ENCODE results near the gene TMPRSS2. TPM values are rescaled to one million over a fixed set of nuclear protein-coding genes. Genes with fewer than 3 reads are reported as not detected.
"Not testable (repeated sequence)": the region's sequence is repeated elsewhere in the genome, so short reads cannot be mapped to it uniquely, and the experiment has no call there.

Gene TMPRSS2
- total RNA-seq, 1 experiment from 2014 or later = 71.0 TPM

DNA sequence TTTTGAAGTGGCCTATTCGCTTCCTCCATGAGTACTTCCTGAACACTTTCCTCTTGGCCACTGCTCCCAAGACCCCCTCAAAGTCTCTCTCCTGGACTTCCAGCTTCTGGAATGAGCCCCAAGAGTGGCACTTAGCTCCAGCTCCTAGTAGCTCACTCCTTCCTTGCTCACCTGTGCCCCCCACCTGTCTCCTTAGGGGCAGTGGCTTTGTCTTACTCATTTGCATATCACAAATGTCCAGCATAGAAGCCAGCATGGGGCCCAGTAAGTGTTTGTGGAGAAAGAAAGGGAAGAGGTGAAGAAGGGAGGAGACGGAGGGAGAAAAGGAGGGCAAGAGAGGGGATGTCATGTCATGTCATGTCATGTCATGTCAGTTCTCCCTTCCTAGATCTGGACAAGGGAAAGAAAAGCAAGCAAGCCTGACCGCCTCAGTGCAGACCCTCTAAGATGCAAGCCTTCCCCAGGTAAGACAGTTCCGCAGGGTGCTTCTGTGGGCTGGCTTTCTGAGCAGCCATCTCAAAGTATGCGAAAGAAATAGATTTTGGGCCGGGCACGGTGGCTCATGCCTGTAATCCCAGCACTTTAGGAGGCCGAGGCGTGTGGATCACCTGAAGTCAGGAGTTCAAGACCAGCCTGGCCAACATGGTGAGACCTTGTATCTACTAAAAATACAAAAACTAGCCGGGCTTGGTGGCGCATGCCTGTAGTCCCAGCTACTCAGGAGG is 88.8 kb downstream of the TMPRSS2 start:
- no peaks in the 10 kb centered on the region for H3K27me3 Mint-ChIP-seq (ENCODE audit: insufficient read depth, unreplicated experiment)
- H3K4me3 Mint-ChIP-seq (ENCODE audit: unreplicated experiment) = no peak overlapping the region
- H3K4me3 ChIP-seq (ENCODE audit: low read depth, low read length) = no peak overlapping the region
- ChIA-PET CTCF (no interaction called here), POLR2A (no interaction called here)
- no peak for DNase-seq
- H3K4me1 Mint-ChIP-seq (ENCODE audit: low read depth, unreplicated experiment) = no peaks in the 10 kb centered on the region
- H3K36me3 ChIP-seq (ENCODE audit: control insufficient read depth, insufficient read depth, low read length) = no peaks in the 10 kb centered on the region
- H3K9me3 ChIP-seq = peaks cover 9% of the 10 kb centered on the region
- TF ChIP-seq, protein P1, sequence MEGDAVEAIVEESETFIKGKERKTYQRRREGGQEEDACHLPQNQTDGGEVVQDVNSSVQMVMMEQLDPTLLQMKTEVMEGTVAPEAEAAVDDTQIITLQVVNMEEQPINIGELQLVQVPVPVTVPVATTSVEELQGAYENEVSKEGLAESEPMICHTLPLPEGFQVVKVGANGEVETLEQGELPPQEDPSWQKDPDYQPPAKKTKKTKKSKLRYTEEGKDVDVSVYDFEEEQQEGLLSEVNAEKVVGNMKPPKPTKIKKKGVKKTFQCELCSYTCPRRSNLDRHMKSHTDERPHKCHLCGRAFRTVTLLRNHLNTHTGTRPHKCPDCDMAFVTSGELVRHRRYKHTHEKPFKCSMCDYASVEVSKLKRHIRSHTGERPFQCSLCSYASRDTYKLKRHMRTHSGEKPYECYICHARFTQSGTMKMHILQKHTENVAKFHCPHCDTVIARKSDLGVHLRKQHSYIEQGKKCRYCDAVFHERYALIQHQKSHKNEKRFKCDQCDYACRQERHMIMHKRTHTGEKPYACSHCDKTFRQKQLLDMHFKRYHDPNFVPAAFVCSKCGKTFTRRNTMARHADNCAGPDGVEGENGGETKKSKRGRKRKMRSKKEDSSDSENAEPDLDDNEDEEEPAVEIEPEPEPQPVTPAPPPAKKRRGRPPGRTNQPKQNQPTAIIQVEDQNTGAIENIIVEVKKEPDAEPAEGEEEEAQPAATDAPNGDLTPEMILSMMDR (IDR thresholded peaks at IDR 0.05; ENCODE audit: insufficient read depth in 1 of 2, low read depth in 1 of 2, low read length in 1 of 2, severe bottlenecking in 1 of 2, unreplicated experiment in 1 of 2) = no peak
- H3K27me3 ChIP-seq (replicated peaks; ENCODE audit: control insufficient read depth, insufficient read depth, low read length) = no peaks in the 10 kb centered on the region
- H3K9me3 Mint-ChIP-seq (ENCODE audit: unreplicated experiment) = peaks cover 10% of the 10 kb centered on the region
- no TSS peak for BruUV-seq (replicated peaks)
- H3K27ac Mint-ChIP-seq (ENCODE audit: unreplicated experiment) = peak overlapping the region; percentile 65
- H3K36me3 Mint-ChIP-seq (ENCODE audit: insufficient read depth, unreplicated experiment) = no peaks in the 10 kb centered on the region
- intact Hi-C loops (cut with micrococcal nuclease; ENCODE audit: unreplicated experiment) = no loop called here
- peaks cover 5% of the 10 kb centered on the region; the same call in 1 of the 2 replicates for H3K4me1 ChIP-seq

DNA sequence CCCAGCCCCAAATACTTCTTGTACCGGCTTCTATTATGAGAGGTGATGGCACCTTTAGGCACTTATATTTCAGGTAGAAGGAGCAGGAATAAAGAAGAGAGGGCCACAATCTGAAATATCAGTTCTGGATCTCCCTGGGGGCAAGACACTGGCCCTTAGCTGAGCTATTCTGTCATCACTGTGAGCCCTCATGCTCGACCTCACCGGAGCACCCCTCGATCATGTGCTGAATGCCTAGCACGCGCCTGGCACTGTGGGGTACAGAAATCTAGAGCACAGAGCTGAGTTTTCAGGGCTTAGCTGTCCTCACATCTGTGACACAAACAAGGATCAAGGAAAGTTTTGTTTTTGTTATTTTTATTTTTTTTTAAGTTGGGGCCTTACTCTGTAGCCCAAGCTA is 89.6 kb downstream of the TMPRSS2 start:
- ChIA-PET CTCF (no interaction called here), POLR2A (no interaction called here)
- no peaks in the 10 kb centered on the region for H3K27me3 Mint-ChIP-seq (ENCODE audit: insufficient read depth, unreplicated experiment)
- H3K36me3 ChIP-seq (ENCODE audit: control insufficient read depth, insufficient read depth, low read length) = no peaks in the 10 kb centered on the region
- peaks cover 5% of the 10 kb centered on the region; the same call in 1 of the 2 replicates for H3K4me1 ChIP-seq
- no peaks in the 10 kb centered on the region for H3K4me1 Mint-ChIP-seq (ENCODE audit: low read depth, unreplicated experiment)
- peaks cover 9% of the 10 kb centered on the region for H3K9me3 ChIP-seq
- H3K4me3 Mint-ChIP-seq (ENCODE audit: unreplicated experiment) = no peak overlapping the region
- no peak for DNase-seq
- BruUV-seq (replicated peaks) = no TSS peak
- peaks cover 10% of the 10 kb centered on the region for H3K9me3 Mint-ChIP-seq (ENCODE audit: unreplicated experiment)
- intact Hi-C loops (cut with micrococcal nuclease; ENCODE audit: unreplicated experiment) = no loop called here
- H3K27ac Mint-ChIP-seq (ENCODE audit: unreplicated experiment) = no peak overlapping the region
- TF ChIP-seq, protein P1 (IDR thresholded peaks at IDR 0.05; ENCODE audit: insufficient read depth in 1 of 2, low read depth in 1 of 2, low read length in 1 of 2, severe bottlenecking in 1 of 2, unreplicated experiment in 1 of 2) = no peak
- no peaks in the 10 kb centered on the region for H3K27me3 ChIP-seq (replicated peaks; ENCODE audit: control insufficient read depth, insufficient read depth, low read length)
- H3K36me3 Mint-ChIP-seq (ENCODE audit: insufficient read depth, unreplicated experiment) = no peaks in the 10 kb centered on the region
- H3K4me3 ChIP-seq (ENCODE audit: low read depth, low read length) = no peak overlapping the region

DNA sequence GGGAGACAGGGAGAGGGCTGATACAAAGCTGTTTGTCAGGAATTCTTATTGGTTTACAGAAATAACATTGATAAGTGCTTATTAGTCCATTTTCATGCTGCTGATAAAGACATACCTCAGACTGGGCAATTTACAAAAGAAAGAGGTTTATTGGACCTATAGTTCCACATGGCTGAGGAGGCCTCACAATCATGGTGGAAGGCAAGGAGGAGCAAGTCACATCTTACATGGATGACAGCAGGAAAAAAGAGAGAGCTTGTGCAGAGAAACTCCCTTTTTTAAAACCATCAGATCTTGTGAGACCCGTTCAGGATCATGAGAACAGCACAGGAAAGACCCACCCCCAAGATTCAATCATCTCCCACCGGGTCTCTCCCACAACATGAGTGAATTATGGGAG is 90.5 kb downstream of the TMPRSS2 start:
- H3K36me3 Mint-ChIP-seq (ENCODE audit: insufficient read depth, unreplicated experiment); BruUV-seq (replicated peaks); H3K4me1 Mint-ChIP-seq (ENCODE audit: low read depth, unreplicated experiment); H3K4me1 ChIP-seq; H3K4me3 ChIP-seq (ENCODE audit: low read depth, low read length); DNase-seq; CTCF ChIA-PET; H3K27me3 Mint-ChIP-seq (ENCODE audit: insufficient read depth, unreplicated experiment); H3K27me3 ChIP-seq (replicated peaks; ENCODE audit: control insufficient read depth, insufficient read depth, low read length); H3K4me3 Mint-ChIP-seq (ENCODE audit: unreplicated experiment); H3K9me3 ChIP-seq; intact Hi-C loops (cut with micrococcal nuclease; ENCODE audit: unreplicated experiment); POLR2A ChIA-PET; H3K27ac Mint-ChIP-seq (ENCODE audit: unreplicated experiment); H3K36me3 ChIP-seq (ENCODE audit: control insufficient read depth, insufficient read depth, low read length): not testable (repeated sequence)
- H3K9me3 Mint-ChIP-seq (ENCODE audit: unreplicated experiment) = peaks cover 10% of the 10 kb centered on the region

Other genes starting within 250 kb of the TMPRSS2 start
- gene FAM3B, start 191.4 kb downstream of the TMPRSS2 start, total RNA-seq (2022) = 59.5 and 59.7 TPM in 2 replicates
- gene MX2, start 146.1 kb downstream of the TMPRSS2 start, total RNA-seq (2022) = 0.63 and 0.84 TPM in 2 replicates
- gene MX1, start 81.9 kb downstream of the TMPRSS2 start, total RNA-seq (2022) = 16.3 and 18.9 TPM in 2 replicates

Measured in Caco-2 (cell line).